GM19328 (cell line): ENCODE measurements around the gene PRAMEF13.
"Not testable (repeated sequence)": the region's sequence is repeated elsewhere in the genome, so short reads cannot be mapped to it uniquely, and the experiment has no call there.

Experiments
- ATAC-seq: cut with Tn5 transposase; IDR thresholded peaks from one replicate; pipeline ENCODE4 v1.9.1; 2021; ENCODE audit warnings: mild to moderate bottlenecking, moderate library complexity; ENCODE audit not compliant: unreplicated experiment

Gene PRAMEF13

DNA sequence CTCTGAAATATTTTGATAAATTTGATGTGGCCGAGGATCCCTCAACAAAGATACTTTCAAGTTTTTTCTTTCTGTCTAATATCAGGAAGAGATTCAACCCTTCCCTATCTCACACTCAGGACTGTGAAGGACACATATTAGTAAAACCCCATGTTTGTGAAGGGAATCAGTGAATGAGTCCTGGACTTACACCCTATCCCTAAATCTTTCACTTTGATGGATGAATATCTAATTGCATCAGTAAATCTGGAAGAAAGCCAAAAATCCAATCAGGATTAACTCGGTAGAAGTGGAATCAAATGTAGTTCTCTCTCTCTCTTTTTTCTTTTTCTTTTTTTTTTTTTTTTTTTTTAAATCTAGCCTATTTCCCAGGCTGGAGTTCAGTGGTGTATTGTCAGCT lies 29.7 kb downstream of the PRAMEF13 start, which contains the start of gene PRAMEF9:
Gene PRAMEF9 (plus strand): TSS at position 301 of the 400 bp plus-strand sequence. CDS start 3,433 bp downstream, outside the sequence.
- ATAC-seq: not testable (repeated sequence)

DNA sequence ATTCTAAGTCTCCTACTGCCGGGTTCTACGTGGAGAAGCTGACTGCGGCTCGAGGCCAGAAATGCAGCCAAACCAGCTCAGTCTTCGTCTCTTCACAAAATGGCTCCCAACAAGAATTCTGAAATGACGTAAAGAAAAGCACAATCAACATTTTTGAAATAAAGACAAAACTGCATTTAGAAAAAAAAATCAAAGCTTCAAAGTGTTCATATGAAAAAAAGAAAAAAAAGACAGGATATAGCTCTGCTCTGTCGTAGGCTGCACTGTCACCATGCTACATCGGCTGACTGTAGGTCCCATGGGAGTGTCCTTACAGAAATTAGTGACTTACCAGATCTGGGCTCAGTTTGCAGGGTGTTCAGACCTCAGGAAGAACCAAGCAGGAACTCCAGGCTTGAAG lies 35.7 kb downstream of the PRAMEF13 start, which contains the start of gene HNRNPCL4:
Gene HNRNPCL4 (minus strand): TSS at position 101 of the 400 bp plus-strand sequence. CDS start 164 bp downstream, outside the sequence.
- not testable (repeated sequence) for ATAC-seq

DNA sequence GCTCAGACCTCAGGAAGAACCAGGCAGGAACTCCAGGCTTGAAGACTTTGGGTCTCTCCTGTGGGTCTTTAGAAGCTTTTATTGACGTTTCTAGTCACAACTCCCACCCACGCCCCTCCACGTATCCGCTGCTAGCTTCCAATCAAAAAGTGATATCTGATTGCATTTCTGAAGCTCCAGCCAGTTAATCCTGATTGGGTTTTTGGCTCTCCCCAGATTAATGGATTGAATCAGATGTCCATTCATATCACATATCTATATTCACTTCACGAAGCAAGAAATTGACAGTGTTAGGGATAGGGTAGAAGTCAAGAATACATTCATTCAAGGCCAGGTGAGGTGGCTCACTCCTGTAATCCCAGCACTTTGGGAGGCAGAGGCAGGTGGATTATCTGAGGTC lies 45.3 kb downstream of the PRAMEF13 start, which contains the start of gene PRAMEF26:
Gene PRAMEF26 (minus strand): TSS at position 101 of the 400 bp plus-strand sequence. CDS start 2,914 bp downstream, outside the sequence.
- ATAC-seq: not testable (repeated sequence)
